NCI-H2081 (cell line): ENCODE results near the gene CCN5.
"Not testable (repeated sequence)": the region's sequence is repeated elsewhere in the genome, so short reads cannot be mapped to it uniquely, and the experiment has no call there.

Source experiments
- DNase-seq, 2 experiments: peaks; one replicate each; lab custom pipeline; 2025; lab: John Stamatoyannopoulos, UW

The CCN5 gene

DNA sequence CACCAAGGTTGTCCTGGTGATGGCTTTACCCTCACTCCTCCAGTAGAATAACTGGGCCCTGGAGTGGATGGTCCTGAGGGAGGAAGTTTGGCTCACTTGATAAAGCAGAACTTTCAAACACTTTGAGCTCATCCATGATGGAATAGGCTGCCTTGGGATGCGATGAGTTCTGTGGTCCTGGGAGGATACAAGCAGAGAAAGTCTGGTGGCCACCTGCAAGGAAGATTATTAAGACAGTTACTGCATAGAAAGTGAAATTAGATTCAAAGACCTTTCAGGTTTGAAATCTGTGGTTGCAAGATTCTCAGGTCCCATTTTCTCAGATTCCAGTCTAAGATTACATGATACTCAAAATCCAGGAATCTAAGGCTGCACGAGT lies 19.9 kb upstream of the CCN5 start:
- no peak for DNase-seq

DNA sequence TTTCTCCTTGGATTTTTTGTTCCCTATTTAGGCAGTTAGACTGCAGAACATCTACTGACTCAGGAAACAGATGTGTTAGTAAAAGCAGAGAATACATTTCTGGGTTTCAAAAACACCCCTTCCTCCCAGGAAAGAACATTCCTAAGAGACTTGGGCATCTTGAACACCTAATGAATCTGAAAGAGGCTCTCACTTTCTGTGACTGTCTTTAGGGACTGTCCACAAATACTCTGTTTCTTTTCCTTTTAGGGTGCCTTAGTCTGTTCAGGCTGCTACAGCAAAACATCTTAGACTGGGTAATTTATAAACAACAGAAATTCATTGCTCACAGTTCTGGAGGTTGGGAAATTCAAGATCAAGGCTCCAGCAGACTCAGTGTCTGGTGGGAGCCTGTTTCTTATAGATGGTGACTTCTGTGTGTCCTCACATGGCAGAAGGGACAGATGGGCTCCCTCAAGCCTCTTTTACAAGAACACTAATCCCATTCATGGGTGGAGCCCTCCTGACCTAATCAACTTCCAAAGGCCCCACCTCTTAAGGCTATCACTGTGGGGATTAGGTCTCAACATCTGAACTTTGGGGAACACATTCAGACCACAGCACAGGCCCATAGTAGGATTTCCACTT lies 19.4 kb upstream of the CCN5 start:
- DNase-seq: no peak

DNA sequence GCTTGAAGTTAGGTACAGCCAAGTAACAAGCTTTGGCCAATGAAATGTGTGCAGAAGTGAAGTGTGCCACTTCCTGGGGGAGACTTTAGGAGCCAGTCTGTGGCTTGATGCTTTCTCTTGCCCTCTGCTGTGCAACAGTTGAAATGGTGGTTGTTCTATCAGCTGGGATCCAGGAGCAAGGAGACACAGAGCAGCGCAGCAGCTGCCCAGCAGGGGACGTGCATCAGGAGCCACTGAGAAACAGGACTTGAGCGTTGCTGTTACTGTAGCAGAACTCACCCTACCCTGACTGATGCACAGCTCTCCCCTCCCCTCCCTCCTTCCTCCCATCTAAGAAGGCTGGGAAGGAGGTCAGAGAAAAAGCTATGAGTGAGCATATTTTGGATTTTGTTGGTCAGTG lies 18.9 kb upstream of the CCN5 start:
- DNase-seq: no peak

DNA sequence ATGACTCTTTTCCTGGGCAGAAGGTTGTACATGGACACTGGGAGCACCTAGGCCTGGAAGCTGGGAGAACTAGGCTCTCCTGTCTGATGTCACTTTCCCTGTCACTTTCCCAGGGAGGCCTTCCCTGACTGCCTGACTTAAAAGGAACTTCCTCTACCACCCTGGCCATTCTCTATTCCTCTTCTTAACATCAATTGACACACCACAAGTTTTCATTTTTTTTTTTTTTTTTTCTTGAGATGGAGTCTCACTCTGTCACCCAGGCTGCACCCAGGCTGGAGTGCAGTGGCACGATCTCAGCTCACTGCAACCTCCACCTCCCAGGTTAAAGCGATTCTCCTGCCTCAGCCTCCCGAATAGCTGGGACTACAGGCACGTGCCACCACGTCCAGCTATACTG lies 18.1 kb upstream of the CCN5 start:
- DNase-seq: not testable (repeated sequence)

DNA sequence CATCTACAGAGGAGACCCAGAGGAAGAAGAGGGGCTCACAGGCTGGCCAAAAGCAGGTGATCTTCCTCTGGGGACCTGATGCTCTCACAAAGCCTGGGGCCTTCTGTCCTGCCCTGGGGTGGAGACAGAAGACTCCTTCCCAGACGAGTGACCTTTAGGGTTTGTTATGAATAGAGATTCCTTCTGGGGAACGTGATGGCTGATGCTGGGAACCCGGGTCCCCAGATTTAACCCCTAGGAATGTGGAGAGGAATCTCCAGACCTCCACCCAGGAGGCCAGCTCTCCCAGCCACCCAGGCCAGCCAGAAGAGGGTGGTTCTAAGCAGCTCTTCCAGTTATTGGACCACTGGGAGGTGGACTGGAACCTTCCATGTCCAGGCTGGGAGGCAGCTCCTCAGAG lies 16.8 kb upstream of the CCN5 start:
- no peak for DNase-seq

DNA sequence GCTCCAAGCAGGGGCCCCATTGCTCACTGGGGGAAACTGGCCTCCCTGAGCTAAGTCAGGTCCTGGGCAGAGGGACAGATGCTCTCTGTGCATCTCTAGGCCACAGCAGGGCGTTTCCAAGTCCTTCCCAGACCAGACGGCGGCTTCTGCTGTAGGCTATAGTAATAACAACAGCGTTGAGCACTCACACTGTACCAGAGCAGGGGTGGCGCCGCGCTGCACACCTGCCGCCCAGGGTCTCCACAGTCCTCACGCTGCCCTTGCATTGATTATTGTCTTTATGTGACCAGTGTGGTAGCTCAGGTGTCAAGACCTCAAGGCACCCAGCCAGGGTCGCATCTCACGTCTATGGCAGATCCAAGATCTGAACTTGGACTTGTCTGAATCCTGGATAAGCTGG lies 14.9 kb upstream of the CCN5 start:
- no peak for DNase-seq

DNA sequence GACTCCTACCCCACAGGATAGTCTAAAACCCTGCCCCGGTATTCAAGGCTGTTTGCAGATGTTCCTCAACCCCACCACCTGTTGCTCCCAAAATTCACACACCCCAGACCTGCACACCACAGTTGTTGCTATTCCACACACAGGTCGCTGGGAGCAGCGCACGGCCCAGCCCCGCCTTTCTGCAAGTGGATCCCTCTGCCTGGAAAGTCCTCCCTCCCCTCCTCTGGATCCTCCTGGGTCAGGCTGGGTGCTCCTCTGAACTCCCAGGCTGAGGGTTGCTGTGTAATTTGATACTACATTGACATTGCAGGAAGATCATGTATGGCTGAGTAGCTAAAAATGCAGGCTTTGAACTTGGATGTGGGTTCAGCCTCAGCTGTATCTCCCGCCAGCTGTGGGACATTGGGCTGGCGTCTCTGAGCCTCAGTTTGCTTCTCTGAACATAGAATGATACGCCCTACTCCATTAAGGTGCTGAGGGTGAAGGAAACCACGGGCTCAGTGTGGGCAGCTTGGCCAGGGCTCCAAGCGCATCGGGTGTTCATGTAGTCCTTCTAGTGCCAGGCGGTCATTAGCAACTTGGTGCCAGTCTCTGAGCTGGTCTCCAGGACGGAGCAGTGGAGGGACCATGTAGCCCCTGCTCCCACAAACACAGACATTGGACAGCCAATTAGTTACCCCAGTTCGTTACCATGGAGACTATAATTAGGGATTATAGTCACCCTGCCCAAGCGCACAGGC lies 13.9 kb upstream of the CCN5 start:
- DNase-seq: no peak

DNA sequence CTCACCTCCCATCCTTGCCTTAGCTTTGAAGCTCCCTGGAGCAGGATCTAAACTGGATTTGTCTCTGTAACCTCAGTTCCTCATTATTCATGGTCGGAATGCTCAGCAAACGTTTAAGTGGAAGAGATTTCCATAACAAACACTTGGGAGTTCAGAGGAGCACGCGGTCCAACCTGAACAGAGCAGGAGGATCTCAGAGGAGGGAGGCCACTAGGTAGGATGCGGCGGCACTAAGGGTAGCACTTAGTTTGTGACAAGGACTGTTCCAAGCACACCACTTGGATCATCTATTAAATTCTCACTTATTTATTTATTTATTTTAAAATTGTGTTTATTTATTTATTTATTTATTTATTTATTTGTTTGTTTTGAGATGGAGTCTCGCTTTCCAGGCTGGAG lies 13.3 kb upstream of the CCN5 start:
- no peak for DNase-seq

DNA sequence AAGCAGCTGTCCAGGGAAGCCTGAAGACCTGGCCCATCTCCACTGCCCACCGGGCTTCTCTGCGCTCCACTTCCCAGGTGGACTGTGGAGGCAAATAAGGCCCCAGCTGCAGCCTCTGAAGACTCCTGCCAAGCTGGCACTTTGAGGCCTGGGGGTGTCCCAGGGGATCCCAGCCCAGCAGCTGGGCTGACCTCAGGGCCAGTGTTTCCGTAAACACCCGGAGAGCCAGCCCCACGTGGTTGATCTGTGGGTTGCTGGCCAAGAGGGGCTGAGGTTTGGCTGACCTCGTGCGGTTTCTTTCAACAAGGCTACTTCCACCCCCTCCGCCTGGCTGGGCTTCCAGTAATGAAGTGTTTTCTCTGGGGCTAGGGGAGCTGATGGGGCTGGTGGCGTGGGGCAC lies 12.4 kb upstream of the CCN5 start:
- DNase-seq: no peak

DNA sequence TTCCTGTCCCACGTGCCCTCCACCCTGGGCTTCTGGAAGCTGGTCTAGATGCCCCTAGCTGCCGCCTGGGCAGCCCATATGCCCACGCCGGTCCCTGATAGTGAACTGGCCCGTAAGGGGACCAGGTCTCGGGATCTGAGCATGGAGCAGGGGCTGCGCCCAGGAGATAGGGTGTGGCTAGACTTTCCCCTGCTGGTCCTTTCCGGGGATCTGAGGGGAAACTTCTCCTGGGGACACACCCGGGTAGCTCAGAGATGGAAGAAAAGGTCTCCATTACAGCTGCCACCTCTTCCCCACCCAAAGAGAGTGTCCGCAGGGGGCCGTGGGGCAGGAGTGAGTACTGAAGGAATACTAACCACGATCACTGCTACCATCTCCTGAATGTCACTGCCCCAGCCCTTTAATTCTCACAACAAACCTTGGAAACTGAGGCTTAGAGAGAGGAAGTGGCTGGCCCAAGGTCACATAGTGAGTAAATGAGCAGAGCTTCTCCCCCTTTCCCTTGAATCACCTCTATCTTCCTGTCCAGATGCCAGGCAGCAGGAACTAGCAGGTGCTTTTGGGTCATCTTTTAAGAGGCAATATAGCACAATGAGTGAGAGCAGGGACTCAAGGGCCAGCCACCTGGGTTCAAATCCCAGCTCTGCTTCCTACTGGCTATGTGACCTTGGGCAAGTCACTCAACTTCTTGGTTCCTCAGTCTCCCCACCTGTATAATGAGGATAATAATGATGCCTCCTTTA lies 11.8 kb upstream of the CCN5 start:
- no peak for DNase-seq

DNA sequence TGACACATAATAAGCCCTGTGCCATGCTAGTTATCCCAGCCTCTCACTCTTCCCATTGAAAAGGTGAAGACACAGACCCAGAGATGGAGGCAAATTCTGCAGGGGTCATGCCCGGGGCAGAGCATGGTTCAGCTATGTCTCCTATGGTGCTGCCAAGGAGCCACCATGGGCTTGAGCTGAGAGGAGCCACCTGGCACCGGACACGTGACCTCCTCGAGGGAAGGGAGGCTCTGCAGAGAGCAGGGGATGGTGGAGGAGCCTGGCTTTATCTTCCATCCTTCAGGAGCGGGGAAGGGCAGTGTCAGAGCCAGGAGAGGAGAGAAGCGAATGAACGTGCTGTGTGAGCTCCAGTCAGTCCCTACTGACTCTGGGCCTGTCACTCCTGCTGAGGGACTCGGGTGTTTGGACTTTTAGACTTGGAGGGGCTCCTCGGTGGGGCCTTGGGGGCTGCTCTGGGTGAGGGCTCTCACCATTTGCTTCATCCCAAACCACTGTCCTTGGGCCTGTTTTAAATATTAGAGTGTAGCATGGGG lies 11.1 kb upstream of the CCN5 start:
- DNase-seq: no peak

DNA sequence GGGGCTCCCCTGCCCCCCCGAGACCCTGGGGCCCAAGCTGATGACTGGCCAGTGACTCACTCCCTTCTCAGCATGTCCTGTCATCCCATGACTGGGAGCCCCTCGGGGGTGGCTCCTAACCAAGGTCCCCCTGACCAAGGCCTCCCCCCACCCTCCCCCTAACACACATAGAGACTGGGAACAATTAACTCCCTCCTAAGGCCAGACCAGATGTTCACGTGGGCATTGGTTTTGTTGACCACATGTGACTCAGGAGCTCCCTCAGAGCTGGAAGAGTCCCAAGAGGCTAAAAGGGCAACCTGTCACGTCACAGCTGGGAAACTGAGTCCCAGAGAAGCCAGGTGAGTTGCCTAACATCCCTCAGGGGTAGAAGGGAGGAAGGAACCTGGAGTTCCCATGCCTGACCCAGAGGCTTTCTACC lies 10.6 kb upstream of the CCN5 start:
- DNase-seq: no peak

DNA sequence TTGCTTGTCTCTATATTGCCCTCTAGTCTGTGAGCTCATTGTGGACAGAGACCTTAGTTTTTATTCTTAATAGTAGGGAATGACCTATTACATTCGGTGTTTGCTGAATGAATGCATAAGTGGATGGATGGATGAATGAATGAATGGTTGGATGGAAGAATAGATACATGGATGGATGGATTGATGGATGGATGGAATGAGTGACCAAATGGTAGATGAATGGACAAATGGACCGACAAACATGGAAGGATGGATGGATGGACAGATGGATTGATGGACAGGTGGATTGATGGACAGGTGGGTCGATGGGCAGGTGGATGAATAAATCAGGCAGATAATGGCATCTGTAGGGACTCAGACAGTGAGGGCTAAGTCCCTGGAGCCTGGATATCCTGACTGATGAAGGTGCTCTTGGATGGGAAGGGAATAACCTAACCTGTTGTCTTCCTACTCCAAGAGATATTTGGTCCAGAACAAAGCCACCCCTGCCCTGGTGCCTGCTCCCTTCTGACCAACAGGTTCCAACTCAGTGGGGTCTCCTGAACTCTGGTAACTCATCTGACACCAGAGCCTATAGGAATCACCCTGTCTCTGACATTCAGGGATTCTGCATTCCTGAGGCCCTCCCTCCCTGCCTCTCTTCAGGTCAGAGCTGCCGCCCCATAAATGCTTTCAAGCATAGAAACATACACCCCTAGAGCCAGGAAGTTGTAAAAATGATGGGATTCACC lies 9.6 kb upstream of the CCN5 start:
- no peak for DNase-seq

DNA sequence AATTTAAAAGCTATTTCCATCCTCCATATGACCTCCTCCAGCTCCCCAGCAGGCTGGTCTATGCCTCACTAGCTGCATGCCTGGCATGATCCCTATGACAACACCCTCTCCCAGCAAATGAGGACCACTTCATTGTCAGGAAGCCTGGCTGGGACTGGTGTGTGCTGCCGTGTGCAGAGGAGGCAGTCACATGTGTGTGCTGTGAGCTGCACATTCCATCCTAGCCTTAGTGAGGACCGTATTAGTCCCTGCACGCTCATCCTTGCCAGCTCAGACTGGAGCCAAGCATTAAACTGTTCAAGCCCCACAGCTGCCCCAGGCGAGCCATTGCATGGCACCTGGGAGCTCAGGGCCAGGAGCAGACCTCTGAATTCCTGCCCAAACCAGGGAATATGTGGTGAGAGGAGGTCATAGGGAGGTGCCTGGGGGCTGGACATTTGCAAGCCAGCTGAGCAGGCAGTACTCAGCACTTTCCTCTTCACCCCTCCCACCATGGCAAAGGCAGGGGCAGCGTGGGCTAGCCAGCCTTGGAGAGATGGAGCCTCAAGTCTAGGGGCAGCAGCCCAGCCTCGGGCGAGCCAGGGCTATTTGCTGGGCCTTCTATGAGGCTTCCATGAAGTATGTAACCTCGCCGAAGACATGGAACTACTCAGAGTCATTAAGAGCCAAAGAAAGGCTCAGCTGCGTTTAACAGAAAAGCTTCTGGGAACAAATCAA lies 8.7 kb upstream of the CCN5 start:
- no peak for DNase-seq

DNA sequence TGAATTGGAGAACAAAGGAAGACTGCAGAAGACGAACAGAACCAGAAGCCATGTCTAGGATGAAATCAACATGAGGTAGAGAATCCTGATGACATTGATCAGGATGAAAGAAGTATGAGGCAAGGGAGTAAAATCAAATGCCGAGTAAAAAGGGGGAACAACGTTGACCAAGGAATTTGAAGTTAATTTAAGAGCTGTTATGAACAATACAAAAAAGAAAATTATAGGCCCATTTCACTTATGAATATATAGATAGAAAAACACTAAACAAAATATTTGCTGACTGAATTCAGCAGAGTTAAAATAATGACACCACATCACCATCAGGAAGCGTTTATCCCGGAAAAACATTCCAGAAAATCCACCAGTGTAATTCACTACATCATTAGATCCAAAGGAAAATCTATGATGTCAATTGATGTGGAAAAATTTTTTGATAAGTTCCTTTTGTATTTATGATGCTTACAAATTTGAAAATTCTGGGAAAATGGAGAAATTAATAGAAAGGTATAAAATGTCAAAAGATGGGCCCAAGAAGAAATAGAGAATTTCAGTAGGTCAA lies 8.1 kb upstream of the CCN5 start:
- no peak for DNase-seq

DNA sequence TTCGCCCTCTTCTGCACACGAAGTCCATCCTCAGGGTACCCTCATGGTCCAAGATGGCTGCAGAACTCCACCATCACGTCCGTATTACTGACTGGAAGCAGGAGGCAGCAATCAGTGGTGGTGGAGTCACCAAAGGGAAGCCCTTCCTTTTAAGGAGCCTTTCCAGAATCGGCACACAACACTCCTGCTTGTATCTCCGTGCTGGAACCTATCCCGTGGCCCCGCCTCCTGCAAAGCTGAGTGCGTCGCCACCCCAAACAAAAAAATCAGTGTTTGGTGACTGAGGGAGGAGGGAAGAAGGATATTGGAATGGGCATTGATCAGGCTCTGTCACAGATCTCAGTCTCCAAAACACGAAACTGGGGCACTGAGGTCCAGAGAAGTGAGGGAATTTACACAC lies 5.8 kb upstream of the CCN5 start:
- DNase-seq: no peak

DNA sequence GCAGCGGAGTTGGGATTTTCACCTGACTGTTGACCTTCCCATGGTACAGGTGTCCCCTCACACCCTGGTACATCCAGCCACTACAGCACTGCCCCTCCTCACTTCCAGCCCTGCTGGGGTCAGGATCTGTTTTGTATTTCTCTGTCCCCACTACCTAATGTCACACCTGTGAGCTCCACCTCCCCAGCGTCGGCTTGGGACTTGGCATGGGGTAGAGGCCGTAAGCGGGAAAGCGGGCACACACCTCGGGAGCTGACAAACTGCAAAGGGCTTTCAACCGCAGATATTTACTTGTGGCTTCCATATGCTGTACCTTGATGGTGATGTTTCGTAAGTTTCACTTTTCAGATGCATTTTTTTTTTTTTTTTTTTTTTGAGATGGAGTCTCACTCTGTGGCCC lies 5.4 kb upstream of the CCN5 start:
- no peak for DNase-seq

DNA sequence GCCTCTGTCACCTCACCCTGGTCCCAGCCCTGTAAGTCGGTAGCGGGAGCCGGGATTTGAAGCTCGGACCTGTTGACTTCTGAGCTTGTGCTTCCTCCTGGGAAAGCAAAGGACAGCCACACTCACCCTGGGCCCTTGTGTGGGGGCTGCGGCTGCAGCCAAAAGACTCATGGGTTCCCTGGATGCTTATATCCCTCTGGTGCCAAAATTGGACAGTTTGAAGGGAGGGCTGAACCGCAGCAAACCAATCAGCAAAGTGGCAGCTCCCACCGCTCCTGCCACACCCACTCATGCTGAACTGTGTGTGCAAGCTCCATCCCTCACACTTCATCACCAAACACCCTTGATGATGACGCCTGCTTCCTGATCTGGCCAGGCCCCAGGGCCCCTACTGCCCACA lies 3.9 kb upstream of the CCN5 start:
- DNase-seq: no peak

DNA sequence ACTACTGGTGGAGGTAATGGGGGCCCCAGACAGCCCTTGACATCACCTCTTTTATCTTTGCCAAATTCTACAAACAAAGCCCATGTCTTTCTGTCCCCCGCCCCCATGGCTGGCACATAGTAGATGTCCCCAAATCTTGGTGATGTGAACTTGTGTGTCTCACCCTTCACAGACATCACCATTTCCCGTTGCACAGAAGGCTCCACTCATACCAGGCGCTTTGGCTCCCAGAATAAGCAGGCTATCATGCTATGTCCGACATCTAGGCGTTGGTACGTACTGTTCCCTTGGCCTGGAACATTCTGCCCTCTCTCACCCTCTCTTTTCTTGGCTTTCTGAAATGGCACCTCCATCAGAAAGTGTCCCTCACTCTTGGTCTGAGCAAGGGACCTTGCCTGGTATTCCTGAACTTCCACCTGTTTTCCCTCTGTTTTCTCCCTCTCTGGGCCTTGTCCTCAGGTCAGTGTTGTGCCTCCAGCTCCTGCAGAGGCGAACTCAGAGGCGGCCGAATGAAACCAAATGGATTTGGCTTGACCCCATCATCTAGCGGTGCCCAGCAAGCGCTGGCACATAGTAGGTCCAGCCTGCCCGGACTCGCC lies 968 bp upstream of the CCN5 start:
- DNase-seq: no peak

DNA sequence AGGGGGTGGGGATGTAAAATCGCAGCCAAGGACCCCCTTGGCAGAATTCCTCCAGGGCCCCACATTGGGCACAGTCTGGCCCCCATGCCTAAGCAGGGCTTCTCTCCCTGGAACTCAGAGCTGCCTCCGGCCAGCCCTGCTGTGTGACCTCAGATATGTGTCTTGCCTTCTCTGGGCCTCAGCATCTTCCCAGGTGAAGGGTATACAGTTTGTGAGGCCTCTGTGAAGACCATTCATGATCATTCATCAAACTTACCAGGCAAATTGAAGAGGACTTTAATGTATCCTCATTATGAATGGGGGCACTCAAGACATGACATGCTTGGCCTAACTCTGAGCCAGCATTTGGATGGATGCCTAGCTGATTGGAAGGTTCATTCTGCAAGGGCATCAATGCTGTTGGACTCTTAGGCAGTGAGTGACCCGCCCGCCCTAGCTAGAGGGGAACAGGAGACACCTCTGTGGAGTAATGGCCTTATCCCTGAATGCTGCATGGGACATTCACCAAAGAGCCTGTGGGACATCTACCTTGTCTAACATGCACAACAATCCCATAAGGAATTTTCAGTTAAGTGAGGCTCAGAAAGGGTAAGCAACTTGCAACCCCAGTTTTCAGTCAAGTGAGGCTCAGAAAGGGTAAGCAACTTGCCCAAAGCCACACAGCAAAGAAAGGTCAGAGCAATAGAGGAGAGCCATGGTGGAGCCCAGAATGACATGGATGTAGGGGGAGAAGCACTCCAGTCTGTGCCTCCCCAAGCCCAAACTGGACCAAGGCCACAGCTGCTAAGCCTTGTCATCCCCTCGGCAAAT lies 535 bp downstream of the CCN5 start:
- no peak for DNase-seq
